Endometrial microvascular endothelial cells (primary cell): ENCODE measurements around the gene GRID1. TPM values are rescaled to one million over a fixed set of nuclear protein-coding genes. Genes with fewer than 3 reads are reported as not detected.
"Not testable (repeated sequence)": the region's sequence is repeated elsewhere in the genome, so short reads cannot be mapped to it uniquely, and the experiment has no call there.

Experiments used
- in situ Hi-C: cut with HindIII; loops from 2 replicates; pipeline ENCODE4 v1.10.0; 2017; ENCODE audit warnings: low sequenced_read_pairs, low pct_unique_long_range_greater_than_20kb; ENCODE audit errors: inconsistent ontology term
- total RNA-seq: library from RNA; depleted of rRNA; stranded (reverse); fragments of >200 nt; gene quantifications from one replicate; pipeline ENCODE4 v1.2.3, GENCODE V29; 2015; ENCODE audit errors: inconsistent ontology term

Gene GRID1
- total RNA-seq, 1 donor from 2014 or later, result not detected

GRCh38 chr10:85950921-85951320 is 415.7 kb downstream of the GRID1 start:
- in situ Hi-C loops, result no loop called here

- in situ Hi-C loops, result no loop called here
Measured at GRCh38 chr10:85946713-85947326, 419.8 kb downstream of the GRID1 start.

DNA sequence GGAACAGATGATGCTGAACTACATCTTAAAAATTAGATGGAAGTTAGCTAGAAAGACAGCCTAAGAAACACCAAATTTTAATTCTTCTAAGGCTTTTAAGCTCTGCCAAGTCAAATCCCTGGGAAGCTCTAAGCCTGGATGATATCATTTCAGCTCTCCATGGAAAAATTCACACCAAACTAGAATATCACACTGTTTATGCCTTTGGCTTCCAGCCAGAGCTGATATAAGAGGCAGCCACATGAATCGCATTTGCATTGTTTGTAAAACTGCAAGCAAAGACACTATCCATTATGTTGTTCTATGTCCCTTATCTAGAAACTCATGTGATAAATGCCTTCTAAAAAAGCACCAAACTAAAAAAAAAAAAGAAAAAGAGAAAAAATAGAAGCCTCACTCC is 430.4 kb downstream of the GRID1 start:
- in situ Hi-C loops, result no loop called here

DNA sequence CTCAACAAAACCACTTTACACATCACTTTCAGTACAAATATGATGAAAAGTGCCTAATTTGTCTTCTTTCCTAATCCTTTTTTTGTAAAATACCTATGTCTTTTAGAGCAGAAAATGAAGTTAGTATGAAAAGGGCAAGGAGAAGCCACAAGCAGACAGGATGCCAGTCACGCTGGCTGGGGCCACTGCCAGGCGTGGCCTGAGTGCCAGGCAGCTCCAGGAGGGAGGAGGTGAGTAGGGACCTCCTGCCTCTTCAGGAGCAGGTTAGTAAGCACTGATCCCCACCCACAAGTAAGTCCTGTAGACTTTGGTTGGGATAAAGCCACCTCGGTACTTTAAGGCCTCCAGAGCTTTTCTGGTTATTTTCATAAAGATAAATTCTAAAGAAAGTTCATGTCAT is 432.0 kb downstream of the GRID1 start:
- in situ Hi-C loops, result no loop called here

DNA sequence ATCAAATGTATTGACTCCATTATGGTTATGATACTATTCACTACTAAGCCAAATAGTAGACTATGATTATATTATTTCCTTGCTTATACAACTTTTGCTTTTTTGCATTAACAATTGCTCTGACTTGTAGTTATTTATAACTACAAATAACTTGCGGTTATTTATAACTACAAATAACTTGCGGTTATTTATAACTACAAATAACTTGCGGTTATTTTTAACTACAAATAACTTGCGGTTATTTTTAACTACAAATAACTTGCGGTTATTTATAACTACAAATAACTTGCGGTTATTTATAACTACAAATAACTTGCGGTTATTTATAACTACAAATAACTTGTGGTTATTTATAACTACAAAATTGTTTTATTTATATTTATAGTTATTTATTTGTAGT is 436.6 kb downstream of the GRID1 start:
- in situ Hi-C loops, result not testable (repeated sequence)

DNA sequence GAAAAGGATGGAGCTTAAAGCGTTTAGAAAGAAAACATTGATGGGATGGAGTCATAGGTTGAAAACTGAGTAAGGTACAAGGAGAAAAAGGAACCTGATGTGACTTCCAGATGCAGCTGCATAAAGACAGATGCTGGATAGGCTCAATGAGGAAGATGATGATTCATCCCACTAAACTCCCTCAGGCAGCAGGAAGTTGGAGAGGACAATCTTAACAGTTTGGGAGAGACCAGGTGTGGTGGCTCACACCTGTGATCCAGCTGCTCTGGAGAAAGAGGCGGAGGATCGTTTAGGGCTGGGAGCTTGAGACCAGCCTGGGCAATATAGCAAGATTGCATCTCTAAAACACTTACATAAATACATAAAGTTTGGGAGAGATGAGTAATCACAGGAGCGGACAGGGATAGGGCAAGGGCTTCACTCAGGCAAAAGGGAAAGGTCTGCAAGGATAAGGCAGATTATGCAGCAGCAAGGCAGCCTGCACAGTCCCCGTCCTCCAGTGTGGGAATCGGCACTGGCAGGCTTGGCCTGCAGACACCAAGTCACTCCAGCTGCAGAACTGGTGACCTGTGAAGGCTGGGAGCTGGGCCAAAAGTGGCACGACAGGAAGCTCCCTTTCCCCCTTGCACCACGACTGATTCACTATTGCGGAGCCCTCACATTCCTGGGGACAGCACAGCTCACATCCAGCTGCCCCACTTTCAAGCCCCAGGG is 438.5 kb downstream of the GRID1 start:
- in situ Hi-C loops, result no loop called here

DNA sequence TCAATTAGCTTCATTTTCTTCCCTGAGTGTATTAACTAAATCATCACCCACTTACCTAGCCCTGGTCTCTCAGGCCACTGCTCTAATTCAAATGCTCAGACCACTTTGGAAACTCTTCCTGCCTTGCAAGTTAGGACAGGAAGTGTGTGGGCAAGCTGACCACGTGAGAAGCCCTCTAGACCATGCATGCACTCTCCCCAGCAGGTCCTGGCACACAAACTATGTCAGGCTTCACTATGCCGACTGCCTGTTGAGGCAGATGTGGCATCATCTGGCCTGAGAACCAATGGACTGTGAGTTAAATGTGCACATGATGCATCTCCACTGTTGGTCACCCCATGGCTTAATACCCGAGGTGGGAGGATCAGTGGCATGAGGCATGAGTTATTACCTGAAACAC is 439.6 kb downstream of the GRID1 start:
- in situ Hi-C loops, result no loop called here

DNA sequence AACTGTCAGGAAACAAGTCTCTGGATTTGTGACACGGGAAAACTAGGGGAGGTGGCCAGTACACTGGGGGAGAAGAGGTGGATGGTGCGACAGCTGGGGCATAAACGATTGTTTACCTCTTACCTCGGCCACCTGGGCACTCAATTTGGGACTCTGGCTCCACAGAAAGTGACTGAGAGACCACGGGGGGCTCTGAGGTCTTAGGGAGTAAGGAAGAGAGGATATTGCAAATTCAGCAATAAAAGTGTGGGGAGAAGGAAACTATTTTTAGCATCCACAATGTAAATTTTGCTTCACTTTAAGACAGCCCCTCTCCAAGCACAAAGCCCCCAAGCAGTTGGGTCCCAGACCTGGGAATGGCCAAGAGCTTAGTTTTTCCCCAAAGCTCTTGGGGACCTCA is 440.5 kb downstream of the GRID1 start:
- in situ Hi-C loops, result no loop called here

DNA sequence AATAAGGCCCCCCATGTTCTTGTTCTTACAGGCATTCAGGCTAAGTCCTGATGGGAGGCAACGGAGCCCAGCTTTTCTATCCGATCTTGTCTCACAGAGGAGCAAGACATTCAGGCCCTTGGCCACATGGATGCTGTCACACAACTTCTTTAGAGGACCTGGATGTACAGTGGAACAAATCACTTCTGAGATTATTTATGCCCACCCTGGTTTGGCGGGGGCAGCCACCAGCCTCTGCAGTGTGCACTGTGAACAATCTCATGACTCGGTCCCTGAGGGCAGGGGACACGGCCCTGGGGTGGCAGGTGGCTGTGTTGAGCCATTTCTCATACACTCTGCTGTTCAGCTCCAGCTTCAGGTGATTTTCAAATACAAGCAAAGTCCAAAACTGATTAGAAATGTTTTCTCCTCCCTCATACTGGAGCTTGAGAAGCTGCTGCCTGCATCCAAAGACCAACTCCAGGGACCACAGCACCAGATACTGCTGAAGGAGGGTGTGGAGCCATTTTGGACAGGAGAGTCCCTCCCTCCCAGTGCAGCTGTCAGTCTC is 441.3 kb downstream of the GRID1 start:
- in situ Hi-C loops, result no loop called here

GRCh38 chr10:85924382-85925102 is 442.1 kb downstream of the GRID1 start:
- in situ Hi-C loops, result no loop called here

GRCh38 chr10:85922356-85923129 is 444.1 kb downstream of the GRID1 start:
- in situ Hi-C loops, result no loop called here

DNA sequence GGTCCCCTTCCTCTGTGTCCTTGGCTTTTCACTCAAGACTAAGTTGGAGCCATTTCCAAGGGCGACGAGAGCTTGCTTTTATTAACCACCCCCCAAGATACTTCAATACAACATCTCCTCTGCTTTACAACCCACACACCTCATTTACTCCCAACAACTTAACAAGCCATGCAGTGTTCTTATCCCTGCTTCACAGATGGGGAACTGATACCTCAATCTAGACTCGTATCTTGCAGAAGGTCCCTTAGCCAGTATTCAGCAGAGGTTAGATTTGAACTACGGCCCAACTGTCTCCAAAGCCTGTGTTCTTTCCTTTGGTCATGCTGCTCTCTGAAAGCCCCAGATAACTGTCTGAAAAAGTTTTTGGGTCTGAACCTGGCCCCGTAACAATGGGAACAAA is 444.8 kb downstream of the GRID1 start:
- in situ Hi-C loops, result no loop called here

DNA sequence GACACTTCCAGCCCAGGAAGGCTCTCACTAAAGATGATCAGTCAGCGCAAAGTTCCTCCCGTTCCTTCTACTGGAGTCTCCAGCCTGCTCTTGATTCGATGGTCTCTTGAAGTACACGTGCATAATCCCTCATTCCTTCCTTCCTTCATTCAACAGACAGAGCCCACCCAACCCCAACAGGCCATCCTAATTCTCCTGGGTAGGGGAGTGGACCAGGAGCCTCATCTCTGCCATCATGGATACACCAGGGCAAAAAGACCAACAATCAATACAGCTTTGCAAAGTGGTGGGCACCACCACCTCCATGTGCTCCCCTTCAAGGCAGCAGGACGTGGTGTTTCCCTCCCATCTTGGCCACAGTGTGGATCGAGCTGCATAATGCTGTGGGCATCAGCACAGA is 446.3 kb downstream of the GRID1 start:
- in situ Hi-C loops, result no loop called here

DNA sequence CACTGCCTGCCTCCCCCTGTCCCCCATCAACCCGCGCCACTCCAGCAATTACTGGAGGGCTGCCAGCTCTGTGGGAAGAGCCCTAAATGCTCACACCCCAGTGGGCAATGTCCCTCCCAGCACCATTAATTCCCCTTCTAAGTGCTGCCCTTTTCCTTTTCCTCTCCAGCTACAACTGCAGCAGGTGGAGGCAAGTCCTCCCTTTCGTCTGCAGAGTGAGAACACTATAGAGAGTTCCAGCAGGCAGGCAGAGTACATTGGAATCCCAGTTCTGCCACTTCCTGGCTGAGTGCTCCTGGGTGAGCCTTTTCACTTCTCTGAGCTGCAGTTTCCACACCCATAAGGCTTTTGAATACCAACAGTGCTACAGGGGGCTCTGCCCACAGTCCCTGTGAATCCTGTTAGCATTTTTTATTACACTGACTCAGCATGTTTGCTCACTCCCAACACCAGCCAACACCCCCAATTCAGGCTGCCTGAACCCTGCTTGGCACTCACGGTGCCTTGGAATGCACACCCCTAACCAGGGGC is 447.0 kb downstream of the GRID1 start:
- in situ Hi-C loops, result no loop called here

- in situ Hi-C loops, result no loop called here
Measured at GRCh38 chr10:85918371-85918770, 448.2 kb downstream of the GRID1 start.

DNA sequence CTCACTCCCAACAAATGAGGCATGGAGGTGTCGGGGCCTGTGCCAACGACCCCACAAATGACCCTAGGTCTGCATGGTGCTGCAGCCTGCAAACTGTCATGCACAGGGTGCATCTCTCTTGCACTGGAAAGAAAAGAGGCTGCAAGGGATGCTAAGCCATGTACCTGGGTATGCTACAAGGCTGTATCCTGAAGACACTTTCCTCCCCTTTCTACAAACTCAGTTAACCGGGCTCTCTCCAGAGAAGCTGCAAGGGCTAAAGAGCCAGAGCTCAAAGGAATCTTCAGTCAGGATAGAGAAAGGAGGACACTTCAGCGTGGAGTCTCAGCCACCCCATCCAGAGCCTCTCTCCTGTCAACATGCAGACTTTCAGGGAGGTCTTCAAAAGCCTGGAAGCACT is 449.0 kb downstream of the GRID1 start:
- in situ Hi-C loops, result no loop called here

GRCh38 chr10:85916994-85917573 is 449.5 kb downstream of the GRID1 start:
- in situ Hi-C loops, result no loop called here

DNA sequence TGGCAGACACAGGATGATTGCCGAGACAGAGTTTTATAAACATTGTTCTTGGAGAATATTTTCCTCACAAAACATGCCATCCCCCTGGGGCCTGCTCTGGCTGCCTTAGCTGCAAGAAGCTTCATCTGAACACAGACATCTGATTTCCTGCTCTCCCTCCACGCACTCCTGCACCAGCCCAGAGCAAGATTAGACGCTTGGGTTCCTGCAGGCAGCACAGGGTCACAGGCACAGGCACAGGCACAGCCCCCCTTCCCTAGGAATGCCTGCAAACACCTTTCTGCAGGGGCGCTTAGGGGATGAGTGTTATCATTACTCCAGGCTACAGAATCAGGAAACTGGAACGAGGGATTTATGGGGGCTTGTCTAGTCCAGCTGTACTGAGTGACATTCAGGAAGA is 450.3 kb downstream of the GRID1 start:
- in situ Hi-C loops, result no loop called here
